Stomach (tissue), 9 donors: Measurements from ENCODE around the gene ABAT. TPM values are rescaled to one million over a fixed set of nuclear protein-coding genes. Genes with fewer than 3 reads are reported as not detected.
A peak's percentile ranks its signal among the peaks of the same experiment; 100 is the strongest.

Source experiments
- DNase-seq, 2 donors: peaks; one replicate each; pipeline versions ENCODE4 v3.0.0 to v3.0.0-alpha.2; 2013 to 2019
- H3K27ac ChIP-seq, 5 donors: fragments of 200-600 bp in 4 of 5; sonication (generic) in 4 of 5; one replicate each; pipeline ENCODE4 v1.5.1; 2013 to 2019; ENCODE audit warnings: mild to moderate bottlenecking in 1 of 5, moderate library complexity in 1 of 5
- H3K27me3 ChIP-seq, 3 donors: fragments of 200-600 bp; sonication (generic); one replicate each; pipeline ENCODE4 v1.5.1; 2017 to 2019; ENCODE audit warnings: mixed run types in 1 of 3
- H3K36me3 ChIP-seq, 4 donors: fragments of 200-600 bp; sonication (generic); 1 replicate in 3 of 4; 2 replicates in 1 of 4; pipeline ENCODE4 v1.5.1; 2016 to 2019
- H3K4me1 ChIP-seq, 4 donors: fragments of 200-600 bp; sonication (generic); one replicate each; pipeline ENCODE4 v1.5.1; 2016 to 2019
- H3K4me3 ChIP-seq, 4 donors: fragments of 200-600 bp; sonication (generic) in 3 of 4; one replicate each; pipeline ENCODE4 v1.5.1; 2016 to 2019; ENCODE audit warnings: mild to moderate bottlenecking in 1 of 4
- H3K9me3 ChIP-seq, 4 donors: fragments of 200-600 bp; sonication (generic); one replicate each; pipeline ENCODE4 v1.5.1; 2016 to 2019
- CTCF ChIP-seq, 7 experiments: fragments of 450-650 bp in 4 of 7; fragments of 200-600 bp in 3 of 7; sonication (generic) in 3 of 7; IDR thresholded peaks; one replicate each; pipeline ENCODE4 v1.5.1; 2016 to 2019; ENCODE audit warnings: antibody characterized with exemption in 7 of 7, control low read depth in 2 of 7, mild to moderate bottlenecking in 1 of 7
- EP300 ChIP-seq: sonication (generic); formaldehyde crosslinking; IDR thresholded peaks from one replicate; pipeline ENCODE4 v1.6.1; 2017; ENCODE audit warnings: antibody characterized with exemption
- POLR2A ChIP-seq, 4 donors: fragments of 450-650 bp; IDR thresholded peaks; one replicate each; pipeline ENCODE4 v1.6.1; 2016; ENCODE audit warnings: antibody characterized with exemption in 4 of 4, control low read depth in 2 of 4, mild to moderate bottlenecking in 1 of 4, moderate library complexity in 1 of 4
- POLR2AphosphoS5 ChIP-seq, 3 donors: sonication (generic); formaldehyde crosslinking; IDR thresholded peaks; one replicate each; pipeline ENCODE4 v1.6.1; 2016; ENCODE audit warnings: antibody characterized with exemption in 3 of 3
- WGBS, 5 donors: extraction: QIAGEN DNeasy Blood & Tissue Kit in 3 of 5; methylation state at CpG; one replicate each; pipeline versions ENCODE4 v1.1.5 to v1.1.7; 2013 to 2018; 5-methylcytosine and 5-hydroxymethylcytosine counted together
- intact Hi-C: fragments of 100-400 bp; cut with DNase I; formaldehyde crosslinking; loops from one replicate; pipeline ENCODE4 v1.15.1; 2023; ENCODE audit warnings: low total_unique reads
- polyA plus RNA-seq, 3 donors: library from polyadenylated mRNA; stranded (reverse); fragments of 200-250 nt; gene quantifications; one replicate each; pipeline ENCODE4 v1.2.3, GENCODE V29; 2013
- total RNA-seq, 5 donors: library from RNA; depleted of rRNA; stranded (reverse); fragments of >200 nt; gene quantifications; one replicate each; pipeline versions ENCODE4 v1.1.0 to v1.2.3, GENCODE V29; 2014 to 2016
- donor health status: healthy with polysubstance abuse.
- donor health status: Bipolar disorder and iron deficiency.
- donor health status: healthy.

Gene ABAT
- total and polyA plus RNA-seq, 8 donors, result 2.9 to 10.3 (median 5.3) TPM

- H3K36me3 ChIP-seq, result no peaks in the 10 kb centered on the region
- WGBS, 5 donors, result 71 to 94% (median 78%) methylated on average over 3 to 5 of the region's 5 CpGs
- no peak overlapping the region for H3K4me3 ChIP-seq
- no peak overlapping the region for H3K27ac ChIP-seq
- no peaks in the 10 kb centered on the region for H3K9me3 ChIP-seq
- intact Hi-C loops, result no loop called here
- TF ChIP-seq POLR2AphosphoS5 (IDR thresholded peaks at IDR 0.05) (no peak), EP300 (no peak), CTCF (IDR thresholded peaks at IDR 0.05) (no peak), POLR2A (IDR thresholded peaks at IDR 0.05) (no peak)
- H3K27me3 ChIP-seq, result no peaks in the 10 kb centered on the region
- no peak for DNase-seq
- peaks cover 13 to 34% (median 20%) of the 10 kb centered on the region in 4 donors for H3K4me1 ChIP-seq
These were observed 1.7 kb downstream of the ABAT start for GRCh38 chr16:8676160-8676547.

GRCh38 chr16:8676737-8677375 is 2.4 kb downstream of the ABAT start:
- no peaks in the 10 kb centered on the region for H3K27me3 ChIP-seq
- H3K36me3 ChIP-seq, result no peaks in the 10 kb centered on the region
- peaks cover 13 to 34% (median 20%) of the 10 kb centered on the region in 4 donors for H3K4me1 ChIP-seq
- H3K4me3 ChIP-seq, result no peak overlapping the region
- TF ChIP-seq POLR2A (IDR thresholded peaks at IDR 0.05) (no peak), EP300 (no peak), POLR2AphosphoS5 (IDR thresholded peaks at IDR 0.05) (no peak), CTCF (IDR thresholded peaks at IDR 0.05) (no peak)
- no peak for DNase-seq
- no peaks in the 10 kb centered on the region for H3K9me3 ChIP-seq
- 82 to 96% (median 93%) methylated on average over 7 of the region's 7 CpGs for WGBS, 5 donors
- intact Hi-C loops, result no loop called here
- no peak overlapping the region for H3K27ac ChIP-seq

- H3K9me3 ChIP-seq, result no peaks in the 10 kb centered on the region
- no peak for DNase-seq
- intact Hi-C loops, result no loop called here
- H3K27me3 ChIP-seq, result no peaks in the 10 kb centered on the region
- no peaks in the 10 kb centered on the region for H3K36me3 ChIP-seq
- no peak for TF ChIP-seq CTCF (IDR thresholded peaks at IDR 0.05)
- TF ChIP-seq EP300, result no peak
- no peak for TF ChIP-seq POLR2AphosphoS5 (IDR thresholded peaks at IDR 0.05)
- H3K27ac ChIP-seq, result no peak overlapping the region
- H3K4me1 ChIP-seq, result peaks cover 13 to 34% (median 20%) of the 10 kb centered on the region in 4 donors
- no peak overlapping the region for H3K4me3 ChIP-seq
- 83 to 96% (median 91%) methylated on average over 5 of the region's 5 CpGs for WGBS, 5 donors
These were observed 3.1 kb downstream of the ABAT start for GRCh38 chr16:8677481-8677880.

- Histone ChIP-seq H3K4me1 (peaks cover 13 to 34% (median 20%) of the 10 kb centered on the region in 4 donors), H3K9me3 (no peaks in the 10 kb centered on the region), H3K36me3 (no peaks in the 10 kb centered on the region), H3K4me3 (no peak overlapping the region), H3K27me3 (no peaks in the 10 kb centered on the region), H3K27ac (no peak overlapping the region)
- intact Hi-C loops, result no loop called here
- 87 to 93% (median 89%) methylated on average over 7 of the region's 7 CpGs for WGBS, 5 donors
- no peak for TF ChIP-seq POLR2A (IDR thresholded peaks at IDR 0.05)
- no peak for TF ChIP-seq POLR2AphosphoS5 (IDR thresholded peaks at IDR 0.05)
- no peak for TF ChIP-seq EP300
- no peak for TF ChIP-seq CTCF (IDR thresholded peaks at IDR 0.05)
- DNase-seq, result peak in 1 of 2 donors; percentile 38
These were observed 3.9 kb downstream of the ABAT start for GRCh38 chr16:8678068-8678927.
